ENCODE measurements around the gene KCNF1. TPM values are rescaled to one million over a fixed set of nuclear protein-coding genes. Genes with fewer than 3 reads are reported as not detected.

Gene KCNF1
- total RNA-seq, 1 donor from 2014 or later, result 0.83 TPM

GRCh38 chr2:10877651-10878111 is 34.1 kb upstream of the KCNF1 start:
- H3K27ac Mint-ChIP-seq, result no peak overlapping the region
- H3K9me3 Mint-ChIP-seq, result no peaks in the 10 kb centered on the region
- peaks cover 10% of the 10 kb centered on the region for H3K27me3 Mint-ChIP-seq (ENCODE audit: low read depth)
- no peak overlapping the region for H3K4me3 Mint-ChIP-seq
- DNase-seq (ENCODE audit: low spot score in 2 of 2, unreplicated experiment in 2 of 2), result no peak
- H3K4me1 Mint-ChIP-seq, result no peaks in the 10 kb centered on the region
- TF ChIP-seq, protein P1, sequence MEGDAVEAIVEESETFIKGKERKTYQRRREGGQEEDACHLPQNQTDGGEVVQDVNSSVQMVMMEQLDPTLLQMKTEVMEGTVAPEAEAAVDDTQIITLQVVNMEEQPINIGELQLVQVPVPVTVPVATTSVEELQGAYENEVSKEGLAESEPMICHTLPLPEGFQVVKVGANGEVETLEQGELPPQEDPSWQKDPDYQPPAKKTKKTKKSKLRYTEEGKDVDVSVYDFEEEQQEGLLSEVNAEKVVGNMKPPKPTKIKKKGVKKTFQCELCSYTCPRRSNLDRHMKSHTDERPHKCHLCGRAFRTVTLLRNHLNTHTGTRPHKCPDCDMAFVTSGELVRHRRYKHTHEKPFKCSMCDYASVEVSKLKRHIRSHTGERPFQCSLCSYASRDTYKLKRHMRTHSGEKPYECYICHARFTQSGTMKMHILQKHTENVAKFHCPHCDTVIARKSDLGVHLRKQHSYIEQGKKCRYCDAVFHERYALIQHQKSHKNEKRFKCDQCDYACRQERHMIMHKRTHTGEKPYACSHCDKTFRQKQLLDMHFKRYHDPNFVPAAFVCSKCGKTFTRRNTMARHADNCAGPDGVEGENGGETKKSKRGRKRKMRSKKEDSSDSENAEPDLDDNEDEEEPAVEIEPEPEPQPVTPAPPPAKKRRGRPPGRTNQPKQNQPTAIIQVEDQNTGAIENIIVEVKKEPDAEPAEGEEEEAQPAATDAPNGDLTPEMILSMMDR (IDR thresholded peaks at IDR 0.05; ENCODE audit: unreplicated experiment), result no peak
- H3K36me3 Mint-ChIP-seq, result no peaks in the 10 kb centered on the region

- Mint-ChIP-seq H3K27me3 (ENCODE audit: low read depth) (peaks cover 10% of the 10 kb centered on the region), H3K27ac (no peak overlapping the region), H3K4me3 (no peak overlapping the region), H3K9me3 (no peaks in the 10 kb centered on the region), H3K4me1 (no peaks in the 10 kb centered on the region), H3K36me3 (no peaks in the 10 kb centered on the region)
- TF ChIP-seq, protein P1 (IDR thresholded peaks at IDR 0.05; ENCODE audit: unreplicated experiment), result no peak
- no peak for DNase-seq (ENCODE audit: low spot score in 2 of 2, unreplicated experiment in 2 of 2)
Observed at GRCh38 chr2:10878268-10878915, 33.3 kb upstream of the KCNF1 start.

DNA sequence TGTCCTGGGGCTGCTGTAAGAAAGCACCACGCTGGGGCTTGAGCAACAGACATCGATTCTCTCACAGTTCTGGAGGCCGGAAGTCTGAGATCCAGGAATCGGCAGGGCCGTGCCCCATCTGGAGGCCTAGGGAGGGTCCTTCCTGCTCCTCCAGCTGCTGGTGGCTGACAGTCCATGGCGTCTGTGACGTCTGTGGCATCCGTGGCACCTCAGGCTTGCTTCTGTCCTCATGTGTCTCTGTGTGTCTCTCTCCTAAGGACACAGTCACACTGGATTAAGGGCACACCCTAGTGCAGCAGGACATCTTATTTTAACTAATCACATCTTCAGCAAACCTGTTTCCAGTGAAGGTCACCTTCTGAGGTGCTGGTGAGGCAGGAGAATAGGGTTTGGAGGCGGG is 32.6 kb upstream of the KCNF1 start:
- TF ChIP-seq, protein P1 (IDR thresholded peaks at IDR 0.05; ENCODE audit: unreplicated experiment), result no peak
- DNase-seq (ENCODE audit: low spot score in 2 of 2, unreplicated experiment in 2 of 2), result no peak
- no peaks in the 10 kb centered on the region for H3K9me3 Mint-ChIP-seq
- no peak overlapping the region for H3K27ac Mint-ChIP-seq
- no peaks in the 10 kb centered on the region for H3K36me3 Mint-ChIP-seq
- no peak overlapping the region for H3K4me3 Mint-ChIP-seq
- peaks cover 5% of the 10 kb centered on the region for H3K4me1 Mint-ChIP-seq
- H3K27me3 Mint-ChIP-seq (ENCODE audit: low read depth), result peaks cover 10% of the 10 kb centered on the region

GRCh38 chr2:10879624-10880585 is 31.8 kb upstream of the KCNF1 start:
- DNase-seq (ENCODE audit: low spot score in 2 of 2, unreplicated experiment in 2 of 2), result no peak
- H3K4me1 Mint-ChIP-seq, result peaks cover 11% of the 10 kb centered on the region
- H3K27me3 Mint-ChIP-seq (ENCODE audit: low read depth), result peaks cover 10% of the 10 kb centered on the region
- TF ChIP-seq, protein P1 (IDR thresholded peaks at IDR 0.05; ENCODE audit: unreplicated experiment), result no peak
- no peak overlapping the region for H3K27ac Mint-ChIP-seq
- no peaks in the 10 kb centered on the region for H3K36me3 Mint-ChIP-seq
- no peak overlapping the region for H3K4me3 Mint-ChIP-seq
- H3K9me3 Mint-ChIP-seq, result no peaks in the 10 kb centered on the region

GRCh38 chr2:10880586-10881321 is 31.0 kb upstream of the KCNF1 start:
- H3K36me3 Mint-ChIP-seq, result no peaks in the 10 kb centered on the region
- no peaks in the 10 kb centered on the region for H3K9me3 Mint-ChIP-seq
- no peak for DNase-seq (ENCODE audit: low spot score in 2 of 2, unreplicated experiment in 2 of 2)
- H3K4me1 Mint-ChIP-seq, result peaks cover 15% of the 10 kb centered on the region
- TF ChIP-seq, protein P1 (IDR thresholded peaks at IDR 0.05; ENCODE audit: unreplicated experiment), result no peak
- H3K4me3 Mint-ChIP-seq, result no peak overlapping the region
- peaks cover 7% of the 10 kb centered on the region for H3K27me3 Mint-ChIP-seq (ENCODE audit: low read depth)
- no peak overlapping the region for H3K27ac Mint-ChIP-seq
